MCF 10A (cell line): ENCODE results near the gene RMRP. TPM values are rescaled to one million over a fixed set of nuclear protein-coding genes. Genes with fewer than 3 reads are reported as not detected.

Experiments used
- BruUV-seq: library from RNA; stranded (reverse); fragments of 400-500 nt; replicated peaks from 2 replicates; lab custom pipeline; 2021; lab: Mats Ljungman, UMichigan
- CTCF ChIA-PET: fragments of 300-600 bp; sonication (Branson Sonifier 250); formaldehyde crosslinking; extraction: SDS; loops from one replicate; lab custom pipeline; 2021; ENCODE audit warnings: antibody characterized with exemption, inconsistent platforms; lab: Yijun Ruan, JAX
- POLR2A ChIA-PET: fragments of 300-600, 350-650 bp; sonication (Branson Sonifier 250); formaldehyde crosslinking; extraction: SDS; loops from one replicate; lab custom pipeline; 2020; ENCODE audit warnings: antibody characterized with exemption, inconsistent platforms; lab: Yijun Ruan, JAX
- DNase-seq: peaks from one replicate; pipeline ENCODE4 v3.0.0-alpha.2; 2018; ENCODE audit not compliant: unreplicated experiment
- H3K27ac Mint-ChIP-seq: one replicate; pipeline ENCODE4 v1.8.0; 2022; ENCODE audit warnings: mild to moderate bottlenecking, low read depth, mixed read lengths; ENCODE audit not compliant: unreplicated experiment
- H3K27me3 Mint-ChIP-seq: one replicate; pipeline ENCODE4 v1.8.0; 2022; ENCODE audit warnings: mixed read lengths; ENCODE audit not compliant: insufficient read depth, unreplicated experiment
- H3K36me3 Mint-ChIP-seq: one replicate; pipeline ENCODE4 v1.8.0; 2022; ENCODE audit warnings: mild to moderate bottlenecking, moderate library complexity, mixed read lengths; ENCODE audit not compliant: insufficient read depth, unreplicated experiment
- H3K4me1 Mint-ChIP-seq: one replicate; pipeline ENCODE4 v1.8.0; 2022; ENCODE audit warnings: mixed read lengths; ENCODE audit not compliant: insufficient read depth, unreplicated experiment
- H3K4me3 Mint-ChIP-seq: one replicate; pipeline ENCODE4 v1.8.0; 2022; ENCODE audit warnings: mild to moderate bottlenecking, moderate library complexity, mixed read lengths; ENCODE audit not compliant: unreplicated experiment
- H3K9me3 Mint-ChIP-seq: one replicate; pipeline ENCODE4 v1.8.0; 2022; ENCODE audit warnings: mixed read lengths; ENCODE audit not compliant: unreplicated experiment
- CTCF ChIP-seq: fragments of 200-600 bp; IDR thresholded peaks from one replicate; pipeline ENCODE4 v1.8.0; 2022; ENCODE audit warnings: antibody characterized with exemption, mild to moderate bottlenecking; ENCODE audit not compliant: unreplicated experiment
- intact Hi-C: fragments of 100-400 bp; cut with micrococcal nuclease; formaldehyde crosslinking; loops from 2 replicates; pipeline ENCODE4 v1.14.1; 2022
- total RNA-seq: library from RNA; stranded (reverse); gene quantifications from 2 replicates; pipeline ENCODE4 v1.2.3, GENCODE V29; 2022

RMRP gene
- total RNA-seq, 1 experiment from 2014 or later = 13,245 TPM

DNA sequence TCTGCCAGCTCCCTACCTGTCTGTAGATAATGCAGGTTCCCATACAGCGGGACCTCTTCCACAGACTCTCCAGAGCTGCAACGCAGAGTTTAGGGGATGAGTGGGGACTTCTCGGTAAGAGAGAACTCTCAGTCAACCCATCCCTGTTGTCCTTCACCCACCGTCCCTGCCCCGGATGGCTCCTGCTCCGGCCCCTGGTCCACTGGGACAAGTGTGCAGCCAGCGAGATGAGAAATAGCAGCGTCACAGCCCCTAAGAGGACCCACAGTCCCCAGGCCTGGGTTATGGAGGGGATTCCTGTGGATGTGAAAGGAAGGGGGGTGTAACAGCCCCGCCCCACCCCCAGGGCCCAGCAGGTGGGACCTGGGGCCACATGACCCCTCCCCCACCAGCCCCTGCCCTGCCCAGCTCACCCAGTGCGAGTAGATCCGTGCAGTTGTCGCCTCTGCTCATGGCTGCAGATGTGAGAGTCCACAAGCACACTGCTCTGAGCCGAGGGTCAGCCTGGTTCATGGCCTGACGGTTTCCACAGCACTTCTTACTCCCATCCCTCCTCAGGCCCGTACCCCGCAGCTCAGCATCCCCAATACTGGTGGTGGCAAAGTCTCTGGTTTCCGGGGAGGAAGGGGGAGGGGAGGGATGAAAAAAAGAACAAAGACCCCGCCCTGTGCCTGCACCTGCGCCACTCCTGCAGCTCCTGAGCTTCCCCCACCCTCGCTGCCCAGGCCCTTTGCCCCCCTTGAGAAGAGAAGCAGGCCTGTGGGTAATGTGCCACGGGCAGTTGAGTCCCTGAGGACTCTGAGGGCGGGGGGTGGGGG, 7.3 kb downstream of the RMRP start, which contains the start of gene SIT1:
Gene SIT1 (minus strand): TSS at position 591 of the 818 bp plus-strand sequence. CDS start 78 bp downstream, at position 513.
- H3K9me3 Mint-ChIP-seq = no peaks in the 10 kb centered on the region
- peaks cover 5% of the 10 kb centered on the region for H3K4me1 Mint-ChIP-seq
- H3K27me3 Mint-ChIP-seq = no peaks in the 10 kb centered on the region
- POLR2A ChIA-PET = no interaction called here
- H3K36me3 Mint-ChIP-seq = no peaks in the 10 kb centered on the region
- no peak for DNase-seq
- intact Hi-C loops = loop anchor here (10.0 kb wide), 1 partner anchor 254 kb away; the partner anchor contains the start of genes HRCT1 and SPAAR
- no TSS peak for BruUV-seq
- CTCF ChIA-PET = interaction anchor here (0.6 to 0.9 kb wide), 3 partner anchors 30 to 82 kb away, joined by 3 read pairs; no protein-coding TSS in a partner anchor
- TF ChIP-seq CTCF = no peak
- H3K27ac Mint-ChIP-seq = no peak within 1 kb of the TSS
- H3K4me3 Mint-ChIP-seq = no peak within 1 kb of the TSS

DNA sequence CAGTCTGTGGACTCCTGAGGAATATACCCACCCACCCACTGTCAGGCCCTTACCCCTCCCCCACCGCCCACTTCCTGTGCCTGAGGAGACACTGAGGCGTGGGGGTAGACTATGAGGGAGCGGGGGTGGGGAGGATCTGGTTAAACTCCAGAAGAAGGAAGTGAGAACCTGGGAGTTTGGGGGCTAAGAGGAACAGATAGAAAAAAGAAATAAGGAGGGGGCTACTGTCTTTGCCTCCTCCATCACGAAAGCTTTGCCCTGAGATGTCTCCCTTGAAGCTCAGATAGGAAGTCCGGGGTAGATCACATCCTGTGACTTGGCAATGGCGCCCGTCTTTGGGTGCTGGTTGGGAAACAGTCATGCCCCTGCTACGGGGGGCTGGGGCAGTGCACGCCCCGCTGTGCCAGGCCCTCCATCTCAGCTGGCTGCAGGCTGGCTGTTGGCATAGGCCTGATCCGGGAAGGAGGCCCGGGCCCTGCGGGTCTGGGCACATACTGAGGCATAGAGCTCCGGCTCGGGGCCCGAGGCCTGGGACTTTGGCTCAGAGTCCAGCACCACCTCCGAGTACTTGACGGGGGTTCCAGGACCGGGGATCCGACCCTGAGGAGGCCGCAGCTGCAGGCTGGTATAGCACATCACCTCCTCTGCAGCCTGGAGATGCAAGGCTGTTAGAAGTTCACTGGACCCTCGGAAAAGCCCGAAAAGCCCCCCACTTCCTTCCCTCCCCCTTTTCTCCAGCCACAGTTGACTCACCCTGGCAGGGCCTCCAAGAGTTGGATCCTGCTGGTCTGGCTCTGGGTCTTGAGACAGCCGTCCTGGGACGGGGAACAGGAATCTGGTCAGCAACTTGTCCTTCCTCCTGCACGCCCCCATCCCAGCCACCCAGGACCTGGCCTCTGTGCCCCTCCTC, 8.1 kb downstream of the RMRP start:
- Mint-ChIP-seq H3K4me3 (no peak overlapping the region), H3K27ac (no peak overlapping the region)
- no TSS peak for BruUV-seq

GRCh38 chr9:35646533-35647265, 11.1 kb downstream of the RMRP start:
- Mint-ChIP-seq H3K4me3 (peak overlapping the region; percentile 77), H3K27me3 (no peaks in the 10 kb centered on the region), H3K36me3 (no peaks in the 10 kb centered on the region), H3K9me3 (no peaks in the 10 kb centered on the region), H3K4me1 (peaks cover 12% of the 10 kb centered on the region), H3K27ac (peak overlapping the region; percentile 93)
- ChIA-PET POLR2A (interaction anchor here (0.7 to 5.8 kb wide), 20 partner anchors 10 to 983 kb away, joined by 3 to 63 read pairs (median 5); partner anchors contain the start of genes ARHGEF39, CCDC107, CREB3 and GBA2), CTCF (interaction anchor here (0.6 to 4.8 kb wide), 50 partner anchors 11 to 1018 kb away, joined by 3 to 62 read pairs (median 4); partner anchors contain the start of genes ARHGEF39, CCDC107, GBA2 and RGP1)
- BruUV-seq = no TSS peak
- intact Hi-C loops = loop anchor here (1.0 to 2.0 kb wide), 2 partner anchors 87 to 168 kb away; partner anchors contain the start of gene HINT2
- peak; percentile 88 for DNase-seq
- TF ChIP-seq CTCF = peak; percentile 95

More for the DNA sequence above, 8.1 kb downstream of the RMRP start:
- CTCF ChIA-PET = interaction anchor here (0.7 to 4.8 kb wide), 6 partner anchors 12 to 83 kb away, joined by 3 to 28 read pairs (median 4); partner anchors contain the start of gene TLN1
- TF ChIP-seq CTCF = no peak
- DNase-seq = no peak
- Mint-ChIP-seq H3K36me3 (no peaks in the 10 kb centered on the region), H3K4me1 (peaks cover 7% of the 10 kb centered on the region), H3K9me3 (no peaks in the 10 kb centered on the region), H3K27me3 (no peaks in the 10 kb centered on the region)
- intact Hi-C loops = loop anchor here (10.0 kb wide), 1 partner anchor 255 kb away; the partner anchor contains the start of genes HRCT1 and SPAAR
- POLR2A ChIA-PET = interaction anchor here (0.6 to 5.8 kb wide), 3 partner anchors 7 to 535 kb away, joined by 3 to 61 read pairs (median 24); partner anchors contain the start of genes CCDC107, RMRP and TPM2
